Measurements from ENCODE around the gene ETS2.
"Not testable (repeated sequence)": the region's sequence is repeated elsewhere in the genome, so short reads cannot be mapped to it uniquely, and the experiment has no call there.

Gene ETS2

GRCh38 chr21:38845374-38845773 is 39.6 kb downstream of the ETS2 start:
- not testable (repeated sequence) for H3K27ac Mint-ChIP-seq

GRCh38 chr21:38847556-38847955 is 41.8 kb downstream of the ETS2 start:
- no peak overlapping the region for H3K27ac Mint-ChIP-seq
- H3K4me1 Mint-ChIP-seq: no peaks in the 10 kb centered on the region
- ATAC-seq: no peak
- H3K9me3 Mint-ChIP-seq: no peaks in the 10 kb centered on the region
- no peaks in the 10 kb centered on the region for H3K27me3 Mint-ChIP-seq
- DNase-seq: no peak
- H3K4me3 Mint-ChIP-seq: no peak overlapping the region

More at GRCh38 chr21:38845374-38845773, 39.6 kb downstream of the ETS2 start:
- H3K27me3 Mint-ChIP-seq, ATAC-seq, H3K9me3 Mint-ChIP-seq, DNase-seq, H3K4me3 Mint-ChIP-seq, H3K4me1 Mint-ChIP-seq: not testable (repeated sequence)

GRCh38 chr21:38848187-38848609 is 42.5 kb downstream of the ETS2 start:
- no peaks in the 10 kb centered on the region for H3K27me3 Mint-ChIP-seq
- no peaks in the 10 kb centered on the region for H3K4me1 Mint-ChIP-seq
- ATAC-seq (no peak), DNase-seq (no peak)
- H3K9me3 Mint-ChIP-seq: no peaks in the 10 kb centered on the region
- H3K4me3 Mint-ChIP-seq: no peak overlapping the region
- no peak overlapping the region for H3K27ac Mint-ChIP-seq

- ATAC-seq (no peak), DNase-seq (no peak)
Measured at GRCh38 chr21:38849776-38850175, 44.0 kb downstream of the ETS2 start.

GRCh38 chr21:38850277-38850951 is 44.7 kb downstream of the ETS2 start:
- ATAC-seq (no peak), DNase-seq (no peak)
- no peaks in the 10 kb centered on the region for H3K9me3 Mint-ChIP-seq
- H3K27ac Mint-ChIP-seq: peak overlapping the region in 1 of 2 donors; percentile 54
- H3K4me3 Mint-ChIP-seq: no peak overlapping the region
- no peaks in the 10 kb centered on the region for H3K27me3 Mint-ChIP-seq
- H3K4me1 Mint-ChIP-seq: no peaks in the 10 kb centered on the region

More at GRCh38 chr21:38849776-38850175, 44.0 kb downstream of the ETS2 start:
- no peak overlapping the region for H3K4me3 Mint-ChIP-seq
- H3K9me3 Mint-ChIP-seq: no peaks in the 10 kb centered on the region
- H3K27me3 Mint-ChIP-seq: no peaks in the 10 kb centered on the region
- no peak overlapping the region for H3K27ac Mint-ChIP-seq
- H3K4me1 Mint-ChIP-seq: no peaks in the 10 kb centered on the region

- no peaks in the 10 kb centered on the region for H3K27me3 Mint-ChIP-seq
- ATAC-seq: no peak
Measured at GRCh38 chr21:38851101-38851500, 45.4 kb downstream of the ETS2 start.

GRCh38 chr21:38852278-38852677 is 46.5 kb downstream of the ETS2 start:
- Mint-ChIP-seq H3K4me3 (no peak overlapping the region), H3K27me3 (no peaks in the 10 kb centered on the region), H3K9me3 (no peaks in the 10 kb centered on the region), H3K4me1 (no peaks in the 10 kb centered on the region), H3K27ac (peak overlapping the region in 1 of 2 donors; percentile 89)
- ATAC-seq: no peak
- DNase-seq: no peak

More at GRCh38 chr21:38851101-38851500, 45.4 kb downstream of the ETS2 start:
- Mint-ChIP-seq H3K27ac (peak overlapping the region in 1 of 2 donors; percentile 54), H3K9me3 (no peaks in the 10 kb centered on the region), H3K4me3 (no peak overlapping the region), H3K4me1 (no peaks in the 10 kb centered on the region)
- no peak for DNase-seq

- no peaks in the 10 kb centered on the region for H3K9me3 Mint-ChIP-seq
- no peaks in the 10 kb centered on the region for H3K27me3 Mint-ChIP-seq
- no peak overlapping the region for H3K4me3 Mint-ChIP-seq
- DNase-seq: no peak
- no peak for ATAC-seq
- H3K27ac Mint-ChIP-seq: peak overlapping the region; percentile 45 to 89
- H3K4me1 Mint-ChIP-seq: no peaks in the 10 kb centered on the region
Measured at GRCh38 chr21:38852708-38853107, 47.0 kb downstream of the ETS2 start.

- no peak overlapping the region for H3K27ac Mint-ChIP-seq
- ATAC-seq (no peak), DNase-seq (no peak)
- no peaks in the 10 kb centered on the region for H3K4me1 Mint-ChIP-seq
- no peaks in the 10 kb centered on the region for H3K27me3 Mint-ChIP-seq
- H3K9me3 Mint-ChIP-seq: no peaks in the 10 kb centered on the region
- no peak overlapping the region for H3K4me3 Mint-ChIP-seq
Measured at GRCh38 chr21:38853421-38853919, 47.7 kb downstream of the ETS2 start.

- Mint-ChIP-seq H3K27me3 (peaks cover 6% of the 10 kb centered on the region), H3K4me1 (no peaks in the 10 kb centered on the region), H3K4me3 (no peak overlapping the region), H3K9me3 (no peaks in the 10 kb centered on the region), H3K27ac (peak overlapping the region; percentile 11 to 14)
- no peak for DNase-seq
- ATAC-seq: no peak
Measured at GRCh38 chr21:38857152-38857825, 51.6 kb downstream of the ETS2 start.

- no peak overlapping the region for H3K4me3 Mint-ChIP-seq
- H3K9me3 Mint-ChIP-seq: no peaks in the 10 kb centered on the region
- ATAC-seq: no peak
- no peak for DNase-seq
- H3K27me3 Mint-ChIP-seq: peaks cover 6% of the 10 kb centered on the region
- H3K4me1 Mint-ChIP-seq: no peaks in the 10 kb centered on the region
- peak overlapping the region in 1 of 2 donors; percentile 27 for H3K27ac Mint-ChIP-seq
Measured at GRCh38 chr21:38858026-38858811, 52.5 kb downstream of the ETS2 start.

GRCh38 chr21:38858812-38859205 is 53.1 kb downstream of the ETS2 start:
- no peak overlapping the region for H3K27ac Mint-ChIP-seq
- peaks cover 6% of the 10 kb centered on the region for H3K27me3 Mint-ChIP-seq
- no peak overlapping the region for H3K4me3 Mint-ChIP-seq

GRCh38 chr21:38859852-38860251 is 54.1 kb downstream of the ETS2 start:
- Mint-ChIP-seq H3K27ac (peak overlapping the region in 1 of 2 donors; percentile 12), H3K4me3 (no peak overlapping the region), H3K27me3 (peaks cover 14% of the 10 kb centered on the region), H3K4me1 (no peaks in the 10 kb centered on the region), H3K9me3 (no peaks in the 10 kb centered on the region)
- no peak for ATAC-seq
- DNase-seq: no peak

More at GRCh38 chr21:38858812-38859205, 53.1 kb downstream of the ETS2 start:
- no peaks in the 10 kb centered on the region for H3K9me3 Mint-ChIP-seq
- no peak for DNase-seq
- no peak for ATAC-seq
- H3K4me1 Mint-ChIP-seq: no peaks in the 10 kb centered on the region

- no peaks in the 10 kb centered on the region for H3K4me1 Mint-ChIP-seq
- peaks cover 19% of the 10 kb centered on the region for H3K27me3 Mint-ChIP-seq
- H3K4me3 Mint-ChIP-seq: no peak overlapping the region
- no peak overlapping the region for H3K27ac Mint-ChIP-seq
- no peak for DNase-seq
- no peak for ATAC-seq
- H3K9me3 Mint-ChIP-seq: no peaks in the 10 kb centered on the region
Measured at GRCh38 chr21:38861056-38861455, 55.3 kb downstream of the ETS2 start.

GRCh38 chr21:38861989-38862683 is 56.4 kb downstream of the ETS2 start:
- DNase-seq (no peak), ATAC-seq (no peak)
- peaks cover 19% of the 10 kb centered on the region for H3K27me3 Mint-ChIP-seq
- no peaks in the 10 kb centered on the region for H3K9me3 Mint-ChIP-seq
- H3K27ac Mint-ChIP-seq: no peak overlapping the region
- H3K4me1 Mint-ChIP-seq: no peaks in the 10 kb centered on the region
- H3K4me3 Mint-ChIP-seq: no peak overlapping the region

Measured in stimulated activated naive CD8-positive, alpha-beta T cell treated with anti-CD3 and anti-CD28 coated beads, Interleukin-15, amount 100 ng/mL, for 72 hours (primary cell).